GM21529 (cell line): ENCODE data around the gene ANO2.

ENCODE experiments used
- ATAC-seq: cut with Tn5 transposase; IDR thresholded peaks from one replicate; pipeline ENCODE4 v1.9.1; 2021; ENCODE audit not compliant: unreplicated experiment

The ANO2 gene

GRCh38 chr12:5736527-5736926 lies 208.5 kb downstream of the ANO2 start:
- ATAC-seq: no peak

DNA sequence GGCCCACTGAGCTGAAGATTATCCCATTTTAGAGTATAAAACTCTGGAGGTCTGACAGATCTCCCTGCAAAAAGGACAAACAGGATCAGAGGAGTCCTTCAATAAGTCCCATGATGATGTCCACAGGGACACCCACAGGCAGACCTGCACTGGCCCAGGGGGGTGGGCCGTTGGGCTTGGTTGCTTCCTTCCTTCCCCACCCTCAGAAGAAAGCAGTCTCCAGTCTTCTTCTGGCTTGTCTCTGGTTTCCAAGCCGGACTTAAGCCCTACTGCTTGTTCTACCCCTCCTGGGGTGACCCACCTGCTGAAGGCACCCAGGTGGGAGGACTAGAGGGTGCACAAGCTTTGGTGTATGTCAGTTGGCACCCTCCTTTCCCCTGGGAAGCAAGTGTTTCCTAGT lies 209.0 kb downstream of the ANO2 start:
- no peak for ATAC-seq

- ATAC-seq: no peak
These were observed 211.1 kb downstream of the ANO2 start for GRCh38 chr12:5733916-5734315.

- no peak for ATAC-seq
These were observed 211.8 kb downstream of the ANO2 start for GRCh38 chr12:5733136-5733755.

DNA sequence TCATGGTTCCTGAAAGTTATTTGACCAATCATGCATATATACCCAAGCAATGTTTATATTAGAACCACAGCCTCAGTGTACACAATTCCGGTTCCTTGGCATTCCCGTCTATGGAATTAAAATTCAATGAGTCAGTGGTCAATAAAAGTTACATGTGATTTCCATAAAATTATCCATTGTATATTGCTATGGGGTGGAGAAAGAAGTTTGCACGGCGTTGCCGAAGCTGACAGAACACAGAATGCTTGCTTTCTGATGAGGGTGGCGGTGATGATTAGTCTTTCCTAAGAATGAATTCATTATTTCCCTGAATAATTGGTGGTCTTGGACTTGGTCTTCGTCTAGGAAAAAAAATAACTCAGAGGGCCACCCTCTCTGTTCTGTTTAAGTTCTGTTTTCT lies 214.1 kb downstream of the ANO2 start:
- no peak for ATAC-seq

- ATAC-seq: no peak
These were observed 221.3 kb downstream of the ANO2 start for GRCh38 chr12:5723711-5724252.

DNA sequence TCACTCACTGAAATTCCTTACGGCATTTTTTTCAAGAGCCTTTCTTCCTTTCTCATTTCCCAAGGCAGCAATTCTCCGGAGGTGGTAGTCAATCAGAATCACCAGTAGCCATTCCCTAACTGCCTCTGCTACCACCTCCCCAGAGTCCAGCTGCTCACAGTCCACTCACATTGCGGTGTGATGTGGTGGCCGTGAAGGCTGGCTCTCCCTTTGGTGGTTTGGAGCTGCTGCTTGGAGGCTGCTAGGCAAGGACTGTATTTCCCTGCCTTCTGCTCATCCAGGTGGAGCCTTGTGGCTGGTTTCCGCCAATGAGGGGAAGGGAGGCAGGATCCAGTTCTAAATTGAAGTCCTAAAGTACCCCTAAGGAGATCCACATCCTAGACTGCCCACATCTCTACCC lies 222.0 kb downstream of the ANO2 start:
- ATAC-seq: no peak

- ATAC-seq: no peak
These were observed 224.6 kb downstream of the ANO2 start for GRCh38 chr12:5720381-5721005.

DNA sequence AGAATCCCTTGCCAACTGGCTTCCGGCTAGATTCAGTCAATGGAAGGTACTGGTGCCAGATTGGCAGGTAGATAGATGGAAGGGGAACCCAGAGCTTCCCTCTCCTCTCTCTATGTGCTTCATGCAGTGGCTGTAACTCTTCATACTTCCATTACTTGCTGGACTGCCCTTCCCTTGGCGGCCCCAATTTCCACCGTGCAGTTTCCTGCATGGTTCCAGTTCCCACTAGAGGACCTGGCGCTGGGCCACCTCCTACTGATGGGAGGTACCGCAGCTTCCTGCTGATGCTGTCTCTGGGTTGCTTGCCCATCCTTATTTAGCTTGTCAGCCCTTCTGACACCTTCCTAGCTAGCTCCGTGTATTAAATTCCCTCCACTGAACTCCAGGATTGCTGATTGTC lies 226.4 kb downstream of the ANO2 start:
- ATAC-seq: no peak

- no peak for ATAC-seq
These were observed 227.0 kb downstream of the ANO2 start for GRCh38 chr12:5718073-5718472.

GRCh38 chr12:5716976-5717375 lies 228.1 kb downstream of the ANO2 start:
- no peak for ATAC-seq

GRCh38 chr12:5716201-5716600 lies 228.9 kb downstream of the ANO2 start:
- ATAC-seq: no peak

DNA sequence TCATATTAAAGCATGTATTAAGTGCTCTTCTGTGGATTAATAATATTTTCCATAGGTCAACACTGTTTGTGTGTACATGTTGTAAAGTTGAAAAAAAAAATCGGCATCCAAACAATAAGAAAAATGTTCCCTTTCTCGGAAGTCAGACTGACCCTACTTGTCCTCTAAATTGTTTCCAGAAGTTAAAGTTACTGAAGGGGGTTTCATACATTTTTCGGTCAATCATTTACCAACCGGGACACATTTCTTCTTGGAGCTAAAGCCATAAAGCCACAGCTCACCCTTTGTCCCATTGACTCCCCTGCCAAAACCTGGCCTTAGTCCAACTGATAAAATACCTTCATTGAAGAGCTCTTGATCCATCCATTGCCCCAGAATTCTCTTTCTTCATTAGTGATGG lies 230.0 kb downstream of the ANO2 start:
- no peak for ATAC-seq

DNA sequence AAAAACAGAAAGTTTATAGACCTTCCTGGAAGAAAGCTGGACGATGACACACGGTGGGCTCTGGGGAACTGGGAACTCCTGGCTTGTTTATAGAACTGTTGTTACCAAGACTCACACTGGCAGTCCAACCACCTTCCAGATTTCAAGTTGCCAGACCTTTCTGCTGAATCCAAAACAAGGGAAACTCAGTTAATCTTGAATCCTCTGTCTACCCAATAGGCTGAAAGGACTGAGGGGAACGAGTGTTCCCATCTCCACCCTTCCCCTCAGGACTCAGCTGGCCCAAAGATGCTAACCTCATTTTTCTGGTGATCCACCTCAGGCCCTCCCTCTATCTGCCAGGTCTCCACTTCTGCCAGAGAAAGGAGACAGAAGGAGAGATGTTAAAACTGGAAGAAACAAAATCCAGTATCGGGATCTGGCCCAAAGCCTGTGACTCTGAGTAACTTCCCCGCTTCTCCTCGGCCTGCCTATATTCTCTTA lies 231.4 kb downstream of the ANO2 start:
- no peak for ATAC-seq

- ATAC-seq: no peak
These were observed 234.7 kb downstream of the ANO2 start for GRCh38 chr12:5710260-5710878.

DNA sequence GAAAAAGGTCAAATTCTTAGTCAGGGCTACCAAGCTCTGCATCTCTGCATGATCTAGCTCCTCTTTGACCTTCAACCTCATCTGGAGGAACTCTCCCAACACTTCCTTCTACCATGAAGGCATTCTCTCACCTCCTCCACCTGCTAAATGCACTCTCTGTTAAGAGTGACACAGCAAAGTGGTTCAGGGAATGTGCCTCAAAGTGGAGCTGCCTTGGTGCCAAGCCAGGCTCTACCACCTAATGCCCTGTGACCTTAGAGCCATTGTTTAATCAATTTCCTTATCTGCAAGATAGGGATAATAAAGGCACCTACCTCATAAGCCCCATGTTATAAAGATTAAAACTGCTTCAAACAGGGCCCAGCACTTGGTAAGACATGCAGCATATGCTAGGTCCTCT lies 236.7 kb downstream of the ANO2 start:
- no peak for ATAC-seq

DNA sequence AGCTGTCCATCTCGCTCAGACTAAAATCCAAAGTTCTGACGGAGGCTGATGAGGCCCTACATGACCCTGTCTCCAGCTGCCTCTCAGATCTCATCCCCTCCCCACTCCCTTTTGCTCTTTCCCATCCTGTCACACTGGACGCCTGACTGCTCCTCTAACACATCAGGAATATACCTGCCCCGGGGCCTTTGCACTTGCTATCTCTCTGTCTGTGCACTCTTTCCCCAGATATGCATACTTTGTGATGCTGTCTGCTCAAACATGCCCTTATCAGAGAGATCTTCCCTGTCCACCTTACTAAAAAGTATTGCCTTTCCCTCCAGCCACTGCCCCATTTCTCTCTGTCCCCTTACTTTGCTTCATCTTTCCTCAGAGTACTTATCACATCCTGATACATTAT lies 238.8 kb downstream of the ANO2 start:
- ATAC-seq: no peak

GRCh38 chr12:5705791-5706190 lies 239.3 kb downstream of the ANO2 start:
- no peak for ATAC-seq

GRCh38 chr12:5694759-5695409 lies 250.2 kb downstream of the ANO2 start:
- ATAC-seq: no peak

- no peak for ATAC-seq
These were observed 252.2 kb downstream of the ANO2 start for GRCh38 chr12:5692850-5693249.

DNA sequence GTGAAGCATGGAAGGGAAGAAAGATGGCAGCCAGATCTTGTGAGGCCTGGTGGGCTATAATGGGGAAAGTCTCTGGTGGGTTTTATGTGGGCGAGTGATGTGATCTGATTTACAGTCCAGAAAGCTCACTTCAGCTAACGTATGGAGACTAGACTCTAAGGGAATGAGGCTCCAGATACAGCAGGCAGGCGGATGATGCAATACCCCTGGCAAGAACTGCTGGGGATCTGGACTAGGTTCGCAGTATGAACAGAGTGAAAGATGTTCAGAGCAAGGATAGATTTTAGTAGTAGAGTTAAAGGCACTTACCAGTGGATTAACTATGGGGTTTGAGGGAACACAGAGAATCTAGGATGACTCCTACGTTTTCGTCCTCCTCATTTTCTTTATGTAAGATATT lies 253.1 kb downstream of the ANO2 start:
- ATAC-seq: no peak

- ATAC-seq: no peak
These were observed 254.8 kb downstream of the ANO2 start for GRCh38 chr12:5690240-5690639.
